Smooth muscle cell (in vitro differentiated cells): ENCODE results near the gene FHL1. TPM values are rescaled to one million over a fixed set of nuclear protein-coding genes. Genes with fewer than 3 reads are reported as not detected.

Experiments used
- DNase-seq: peaks from one replicate; lab custom pipeline; 2025; ENCODE audit not compliant: unreplicated experiment; lab: John Stamatoyannopoulos, UW
- H2AFZ ChIP-seq: fragments of 200-600 bp; sonication (generic); 2 replicates; pipeline ENCODE4 v1.6.0; 2016; ENCODE audit warnings: antibody characterized with exemption, low read depth, mild to moderate bottlenecking
- H3F3A ChIP-seq: fragments of 200-600 bp; sonication (generic); 2 replicates; pipeline ENCODE4 v1.6.0; 2017; ENCODE audit warnings: antibody characterized with exemption, low read depth
- H3K27ac ChIP-seq: fragments of 200-600 bp; sonication (generic); 2 replicates; pipeline ENCODE4 v1.5.1; 2016; ENCODE audit warnings: low read depth, mild to moderate bottlenecking
- H3K27me3 ChIP-seq: fragments of 200-600 bp; sonication (generic); 2 replicates; pipeline ENCODE4 v1.6.1; 2016; ENCODE audit warnings: low read depth, mild to moderate bottlenecking
- H3K36me3 ChIP-seq: fragments of 200-600 bp; sonication (generic); 2 replicates; pipeline ENCODE4 v1.5.1; 2016; ENCODE audit warnings: low read depth
- H3K4me1 ChIP-seq: fragments of 200-600 bp; sonication (generic); 2 replicates; pipeline ENCODE4 v1.5.1; 2016; ENCODE audit warnings: low read depth
- H3K4me2 ChIP-seq: fragments of 200-600 bp; sonication (generic); 2 replicates; pipeline ENCODE4 v1.6.0; 2016; ENCODE audit warnings: mild to moderate bottlenecking
- H3K4me3 ChIP-seq: fragments of 200-600 bp; sonication (generic); 2 replicates; pipeline ENCODE4 v1.5.1; 2016; ENCODE audit warnings: mild to moderate bottlenecking
- H3K79me2 ChIP-seq: fragments of 200-600 bp; sonication (generic); 2 replicates; pipeline ENCODE4 v1.6.0; 2016; ENCODE audit warnings: low read depth, mild to moderate bottlenecking
- H3K9ac ChIP-seq: fragments of 200-600 bp; sonication (generic); 2 replicates; pipeline ENCODE4 v1.6.0; 2016; ENCODE audit warnings: low read depth
- H3K9me3 ChIP-seq: fragments of 200-600 bp; sonication (generic); replicated peaks from 2 replicates; pipeline ENCODE4 v1.5.1; 2016; ENCODE audit warnings: low read depth
- H4K20me1 ChIP-seq: fragments of 200-600 bp; sonication (generic); 2 replicates; pipeline ENCODE4 v1.6.0; 2016; ENCODE audit warnings: low read depth
- WGBS: methylation state at CpG from one replicate; pipeline ENCODE4 v1.1.7; 2016; ENCODE audit warnings: low lambda C conversion rate; 5-methylcytosine and 5-hydroxymethylcytosine counted together
- polyA plus RNA-seq: library from polyadenylated mRNA; unstranded; fragments of >200 nt; fragmentation: Nextera tagmentation; extraction: Ambion mirVana; gene quantifications from 2 replicates; pipeline ENCODE4 v1.2.1, GENCODE V29; 2016
- total RNA-seq: library from RNA; depleted of rRNA; stranded (reverse); fragments of >200 nt; gene quantifications from 2 replicates; pipeline ENCODE4 v1.2.3, GENCODE V29; 2014
- TF ChIP-seq, protein P1 (sequence below): fragments of 200-600 bp; sonication (generic); IDR thresholded peaks from 2 replicates; pipeline ENCODE4 v1.5.1; 2017; ENCODE audit warnings: borderline replicate concordance, mild to moderate bottlenecking, antibody characterized with exemption; ENCODE audit not compliant: insufficient read depth, poor library complexity, severe bottlenecking

Gene FHL1
- total and polyA plus RNA-seq, 2 experiments from 2014 or later = 76.0 to 103 TPM

- H4K20me1 ChIP-seq = no peaks in the 10 kb centered on the region
- TF ChIP-seq, protein P1, sequence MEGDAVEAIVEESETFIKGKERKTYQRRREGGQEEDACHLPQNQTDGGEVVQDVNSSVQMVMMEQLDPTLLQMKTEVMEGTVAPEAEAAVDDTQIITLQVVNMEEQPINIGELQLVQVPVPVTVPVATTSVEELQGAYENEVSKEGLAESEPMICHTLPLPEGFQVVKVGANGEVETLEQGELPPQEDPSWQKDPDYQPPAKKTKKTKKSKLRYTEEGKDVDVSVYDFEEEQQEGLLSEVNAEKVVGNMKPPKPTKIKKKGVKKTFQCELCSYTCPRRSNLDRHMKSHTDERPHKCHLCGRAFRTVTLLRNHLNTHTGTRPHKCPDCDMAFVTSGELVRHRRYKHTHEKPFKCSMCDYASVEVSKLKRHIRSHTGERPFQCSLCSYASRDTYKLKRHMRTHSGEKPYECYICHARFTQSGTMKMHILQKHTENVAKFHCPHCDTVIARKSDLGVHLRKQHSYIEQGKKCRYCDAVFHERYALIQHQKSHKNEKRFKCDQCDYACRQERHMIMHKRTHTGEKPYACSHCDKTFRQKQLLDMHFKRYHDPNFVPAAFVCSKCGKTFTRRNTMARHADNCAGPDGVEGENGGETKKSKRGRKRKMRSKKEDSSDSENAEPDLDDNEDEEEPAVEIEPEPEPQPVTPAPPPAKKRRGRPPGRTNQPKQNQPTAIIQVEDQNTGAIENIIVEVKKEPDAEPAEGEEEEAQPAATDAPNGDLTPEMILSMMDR = no peak
- no peaks in the 10 kb centered on the region for H3K9me3 ChIP-seq
- no peaks in the 10 kb centered on the region for H3K27me3 ChIP-seq
- DNase-seq = no peak
- H3K9ac ChIP-seq = no peak overlapping the region
- 74% methylated on average over 2 of the region's 2 CpGs for WGBS
- no peaks in the 10 kb centered on the region for H3K36me3 ChIP-seq
- no peaks in the 10 kb centered on the region for H3F3A ChIP-seq
- H3K4me2 ChIP-seq = no peak overlapping the region
- no peak overlapping the region for H3K4me3 ChIP-seq
- H3K4me1 ChIP-seq = no peaks in the 10 kb centered on the region
- H2AFZ ChIP-seq = no peak overlapping the region
- H3K27ac ChIP-seq = no peak overlapping the region
- H3K79me2 ChIP-seq = no peaks in the 10 kb centered on the region
These were observed 53.1 kb downstream of the FHL1 start for GRCh38 chrX:136200466-136200865.

DNA sequence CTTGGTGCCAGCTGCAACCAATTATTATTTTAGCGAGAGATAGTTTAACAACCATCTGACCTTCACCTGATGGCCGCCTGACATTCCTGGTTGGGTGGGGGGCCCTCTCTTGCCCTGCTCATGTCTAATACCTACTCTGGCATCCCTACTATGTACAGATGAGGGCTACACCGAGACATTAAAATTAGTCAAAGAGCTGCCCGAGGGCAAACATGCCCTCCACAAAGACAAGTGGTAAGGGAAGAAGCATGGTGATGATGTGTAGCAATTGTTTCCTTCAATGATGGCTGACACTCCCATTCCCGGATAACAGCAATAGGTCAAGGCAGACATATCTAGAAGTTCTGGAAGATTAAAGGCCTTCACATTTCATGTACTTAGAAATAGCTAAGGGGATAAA, 54.3 kb downstream of the FHL1 start:
- 84% methylated on average over 5 of the region's 5 CpGs for whole genome bisulfite sequencing

GRCh38 chrX:136202889-136203288, 55.6 kb downstream of the FHL1 start:
- no peaks in the 10 kb centered on the region for H3K36me3 ChIP-seq
- no peaks in the 10 kb centered on the region for H4K20me1 ChIP-seq
- 74% methylated on average over 5 of the region's 5 CpGs for WGBS
- no peaks in the 10 kb centered on the region for H3F3A ChIP-seq
- no peak overlapping the region for H3K4me2 ChIP-seq
- DNase-seq = no peak
- no peak overlapping the region for H3K27ac ChIP-seq
- TF ChIP-seq, protein P1 = no peak
- no peaks in the 10 kb centered on the region for H3K27me3 ChIP-seq
- no peaks in the 10 kb centered on the region for H3K79me2 ChIP-seq
- no peaks in the 10 kb centered on the region for H3K9me3 ChIP-seq
- H3K9ac ChIP-seq = no peak overlapping the region
- no peak overlapping the region for H2AFZ ChIP-seq
- no peaks in the 10 kb centered on the region for H3K4me1 ChIP-seq
- no peak overlapping the region for H3K4me3 ChIP-seq

More for the DNA sequence above, 54.3 kb downstream of the FHL1 start:
- no peak overlapping the region for H3K9ac ChIP-seq
- no peaks in the 10 kb centered on the region for H4K20me1 ChIP-seq
- H3K27me3 ChIP-seq = no peaks in the 10 kb centered on the region
- no peak overlapping the region for H3K4me2 ChIP-seq
- H3K9me3 ChIP-seq = no peaks in the 10 kb centered on the region
- H3F3A ChIP-seq = no peaks in the 10 kb centered on the region
- no peaks in the 10 kb centered on the region for H3K4me1 ChIP-seq
- TF ChIP-seq, protein P1 = no peak
- no peak overlapping the region for H3K27ac ChIP-seq
- no peak overlapping the region for H2AFZ ChIP-seq
- DNase-seq = no peak
- H3K79me2 ChIP-seq = no peaks in the 10 kb centered on the region
- H3K36me3 ChIP-seq = no peaks in the 10 kb centered on the region
- no peak overlapping the region for H3K4me3 ChIP-seq

DNA sequence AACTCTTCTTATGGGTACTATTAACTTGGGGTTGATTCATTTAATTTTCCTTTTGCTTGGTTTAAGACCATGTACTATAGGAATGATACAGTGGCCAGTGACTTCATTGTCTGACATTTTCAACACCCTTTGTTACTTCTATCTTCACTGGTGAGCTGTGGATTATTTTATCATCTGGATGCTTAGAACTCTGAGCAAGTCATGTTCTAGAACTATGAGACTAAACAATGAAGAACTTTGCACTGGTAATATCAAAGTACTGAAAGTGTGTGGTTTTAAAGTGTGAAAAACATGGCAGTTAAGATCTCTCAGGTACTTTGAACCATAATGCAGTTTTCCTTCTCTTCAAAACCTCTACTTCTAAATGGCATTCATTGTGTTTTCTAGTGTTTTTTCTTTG, 56.1 kb downstream of the FHL1 start:
- H3K27ac ChIP-seq = no peak overlapping the region
- no peaks in the 10 kb centered on the region for H4K20me1 ChIP-seq

More for the DNA sequence above, 56.1 kb downstream of the FHL1 start:
- H3K79me2 ChIP-seq = no peaks in the 10 kb centered on the region
- H2AFZ ChIP-seq = no peak overlapping the region
- no peaks in the 10 kb centered on the region for H3K36me3 ChIP-seq
- H3K4me1 ChIP-seq = no peaks in the 10 kb centered on the region
- no peaks in the 10 kb centered on the region for H3F3A ChIP-seq
- no peak overlapping the region for H3K9ac ChIP-seq
- TF ChIP-seq, protein P1 = no peak
- H3K4me2 ChIP-seq = no peak overlapping the region
- DNase-seq = no peak
- H3K4me3 ChIP-seq = no peak overlapping the region
- H3K27me3 ChIP-seq = no peaks in the 10 kb centered on the region
- no peaks in the 10 kb centered on the region for H3K9me3 ChIP-seq
